ENCODE results near the gene OXA1L. TPM values are rescaled to one million over a fixed set of nuclear protein-coding genes. Genes with fewer than 3 reads are reported as not detected.
"Not testable (repeated sequence)": the region's sequence is repeated elsewhere in the genome, so short reads cannot be mapped to it uniquely, and the experiment has no call there.

OXA1L gene
- total RNA-seq, 1 experiment from 2014 or later: 103 TPM

GRCh38 chr14:22800346-22800745 is 33.9 kb downstream of the OXA1L start:
- Mint-ChIP-seq H3K4me3 (ENCODE audit: unreplicated experiment) (no peak overlapping the region), H3K9me3 (ENCODE audit: unreplicated experiment) (peaks cover 8% of the 10 kb centered on the region), H3K27me3 (ENCODE audit: insufficient read depth, unreplicated experiment) (peaks cover 25% of the 10 kb centered on the region), H3K36me3 (ENCODE audit: insufficient read depth, unreplicated experiment) (no peaks in the 10 kb centered on the region), H3K4me1 (ENCODE audit: insufficient read depth, unreplicated experiment) (peaks cover 6% of the 10 kb centered on the region), H3K27ac (ENCODE audit: low read depth, unreplicated experiment) (no peak overlapping the region)
- DNase-seq (ENCODE audit: unreplicated experiment): no peak
- CTCF ChIA-PET: interaction anchor here (0.7 kb wide), 1 partner anchor 100 kb away, joined by 3 read pairs; no protein-coding TSS in a partner anchor
- intact Hi-C loops (cut with micrococcal nuclease): no loop called here
- TF ChIP-seq CTCF (IDR thresholded peaks at IDR 0.05; ENCODE audit: unreplicated experiment): no peak
- POLR2A ChIA-PET: no interaction called here
- no TSS peak for BruUV-seq (replicated peaks)

GRCh38 chr14:22801716-22802115 is 35.2 kb downstream of the OXA1L start:
- CTCF ChIA-PET: no interaction called here
- no TSS peak for BruUV-seq (replicated peaks)
- intact Hi-C loops (cut with micrococcal nuclease): no loop called here
- H3K27ac Mint-ChIP-seq (ENCODE audit: low read depth, unreplicated experiment): no peak overlapping the region
- peaks cover under 1% of the 10 kb centered on the region for H3K4me1 Mint-ChIP-seq (ENCODE audit: insufficient read depth, unreplicated experiment)
- no peaks in the 10 kb centered on the region for H3K36me3 Mint-ChIP-seq (ENCODE audit: insufficient read depth, unreplicated experiment)
- DNase-seq (ENCODE audit: unreplicated experiment): no peak
- TF ChIP-seq CTCF (IDR thresholded peaks at IDR 0.05; ENCODE audit: unreplicated experiment): no peak
- peaks cover 8% of the 10 kb centered on the region for H3K9me3 Mint-ChIP-seq (ENCODE audit: unreplicated experiment)
- H3K27me3 Mint-ChIP-seq (ENCODE audit: insufficient read depth, unreplicated experiment): peaks cover 25% of the 10 kb centered on the region
- POLR2A ChIA-PET: no interaction called here
- H3K4me3 Mint-ChIP-seq (ENCODE audit: unreplicated experiment): no peak overlapping the region

- Mint-ChIP-seq H3K27ac (ENCODE audit: low read depth, unreplicated experiment) (no peak overlapping the region), H3K36me3 (ENCODE audit: insufficient read depth, unreplicated experiment) (no peaks in the 10 kb centered on the region), H3K9me3 (ENCODE audit: unreplicated experiment) (peaks cover 8% of the 10 kb centered on the region), H3K4me3 (ENCODE audit: unreplicated experiment) (no peak overlapping the region), H3K27me3 (ENCODE audit: insufficient read depth, unreplicated experiment) (peaks cover 21% of the 10 kb centered on the region), H3K4me1 (ENCODE audit: insufficient read depth, unreplicated experiment) (peaks cover 10% of the 10 kb centered on the region)
- intact Hi-C loops (cut with micrococcal nuclease): no loop called here
- TF ChIP-seq CTCF (IDR thresholded peaks at IDR 0.05; ENCODE audit: unreplicated experiment): no peak
- no TSS peak for BruUV-seq (replicated peaks)
- ChIA-PET CTCF (interaction anchor here (0.6 kb wide), 2 partner anchors 12 to 21 kb away, joined by 3 read pairs; no protein-coding TSS in a partner anchor), POLR2A (interaction anchor here (0.6 to 0.7 kb wide), 2 partner anchors 37 to 196 kb away, joined by 3 to 4 read pairs; no protein-coding TSS in a partner anchor)
- no peak for DNase-seq (ENCODE audit: unreplicated experiment)
These were observed 36.6 kb downstream of the OXA1L start for GRCh38 chr14:22802860-22803686.

GRCh38 chr14:22803687-22803974 is 37.1 kb downstream of the OXA1L start:
- intact Hi-C loops (cut with micrococcal nuclease): no loop called here
- H3K4me3 Mint-ChIP-seq (ENCODE audit: unreplicated experiment): no peak overlapping the region
- no peak for TF ChIP-seq CTCF (IDR thresholded peaks at IDR 0.05; ENCODE audit: unreplicated experiment)
- H3K4me1 Mint-ChIP-seq (ENCODE audit: insufficient read depth, unreplicated experiment): peaks cover 10% of the 10 kb centered on the region
- POLR2A ChIA-PET: interaction anchor here (0.7 kb wide), 1 partner anchor 196 kb away, joined by 4 read pairs; no protein-coding TSS in a partner anchor
- no TSS peak for BruUV-seq (replicated peaks)
- H3K36me3 Mint-ChIP-seq (ENCODE audit: insufficient read depth, unreplicated experiment): no peaks in the 10 kb centered on the region
- peaks cover 16% of the 10 kb centered on the region for H3K27me3 Mint-ChIP-seq (ENCODE audit: insufficient read depth, unreplicated experiment)
- CTCF ChIA-PET: interaction anchor here (0.6 kb wide), 2 partner anchors 12 to 74 kb away, joined by 3 read pairs; no protein-coding TSS in a partner anchor
- no peak overlapping the region for H3K27ac Mint-ChIP-seq (ENCODE audit: low read depth, unreplicated experiment)
- no peak for DNase-seq (ENCODE audit: unreplicated experiment)
- H3K9me3 Mint-ChIP-seq (ENCODE audit: unreplicated experiment): peaks cover 8% of the 10 kb centered on the region

GRCh38 chr14:22805235-22805634 is 38.7 kb downstream of the OXA1L start:
- DNase-seq (ENCODE audit: unreplicated experiment); H3K4me3 Mint-ChIP-seq (ENCODE audit: unreplicated experiment); H3K27ac Mint-ChIP-seq (ENCODE audit: low read depth, unreplicated experiment); BruUV-seq (replicated peaks); intact Hi-C loops (cut with micrococcal nuclease); H3K36me3 Mint-ChIP-seq (ENCODE audit: insufficient read depth, unreplicated experiment); H3K9me3 Mint-ChIP-seq (ENCODE audit: unreplicated experiment); H3K27me3 Mint-ChIP-seq (ENCODE audit: insufficient read depth, unreplicated experiment): not testable (repeated sequence)
- CTCF ChIA-PET: interaction anchor here (0.6 kb wide), 2 partner anchors 37 to 92 kb away, joined by 3 read pairs; no protein-coding TSS in a partner anchor
- peaks cover 10% of the 10 kb centered on the region for H3K4me1 Mint-ChIP-seq (ENCODE audit: insufficient read depth, unreplicated experiment)
- POLR2A ChIA-PET: interaction anchor here (1.0 kb wide), 1 partner anchor 19 kb away, joined by 5 read pairs; no protein-coding TSS in a partner anchor

Data from MCF 10A (cell line).